ENCODE results near the gene PCNX4.
A peak's percentile ranks its signal among the peaks of the same experiment; 100 is the strongest.

Gene PCNX4

GRCh38 chr14:60184146-60184904, 92.6 kb downstream of the PCNX4 start:
- Histone ChIP-seq H2AK5ac (ENCODE audit: low read length) (no peak overlapping the region), H2BK5ac (ENCODE audit: low read length) (no peak overlapping the region), H3K18ac (ENCODE audit: low read length) (no peak overlapping the region), H3K79me2 (ENCODE audit: control insufficient read depth, insufficient read depth, low read length) (no peaks in the 10 kb centered on the region), H4K8ac (ENCODE audit: low read depth, low read length) (no peak overlapping the region), H3K4ac (ENCODE audit: low read depth, low read length) (no peak overlapping the region), H2BK120ac (ENCODE audit: low read depth, low read length) (no peak overlapping the region), H4K5ac (ENCODE audit: low read length) (no peak overlapping the region), H3K4me2 (ENCODE audit: low read length) (no peak overlapping the region), H3K27me3 (ENCODE audit: insufficient read depth, low read length, poor library complexity) (no peaks in the 10 kb centered on the region), H3K36me3 (ENCODE audit: control insufficient read depth, insufficient read depth, low read length) (no peaks in the 10 kb centered on the region), H3K9ac (ENCODE audit: low read length) (no peak overlapping the region), H3K56ac (ENCODE audit: low read length) (no peak overlapping the region), H3K27ac (ENCODE audit: low read depth, low read length) (no peak overlapping the region), H2BK15ac (replicated peaks; ENCODE audit: low read depth) (no peak overlapping the region), H3K4me3 (ENCODE audit: low read length) (no peak overlapping the region), H3K23ac (ENCODE audit: low read length) (no peak overlapping the region), H3K79me1 (ENCODE audit: low read length) (no peaks in the 10 kb centered on the region), H3K4me1 (ENCODE audit: control insufficient read depth, low read depth, low read length) (no peaks in the 10 kb centered on the region)
- DNase-seq = peak; percentile 58
- no CpG with 5 or more reads among the region's 5 CpGs for WGBS (ENCODE audit: extremely low coverage, insufficient coverage, low lambda C conversion rate)

- no peak overlapping the region for H4K8ac ChIP-seq (ENCODE audit: low read depth, low read length)
- H3K4me3 ChIP-seq (ENCODE audit: low read length) = no peak overlapping the region
- no peak for DNase-seq
- H2BK5ac ChIP-seq (ENCODE audit: low read length) = no peak overlapping the region
- H3K4me2 ChIP-seq (ENCODE audit: low read length) = no peak overlapping the region
- H3K79me2 ChIP-seq (ENCODE audit: control insufficient read depth, insufficient read depth, low read length) = no peaks in the 10 kb centered on the region
- no peaks in the 10 kb centered on the region for H3K27me3 ChIP-seq (ENCODE audit: insufficient read depth, low read length, poor library complexity)
- no peaks in the 10 kb centered on the region for H3K36me3 ChIP-seq (ENCODE audit: control insufficient read depth, insufficient read depth, low read length)
- no peak overlapping the region for H2BK15ac ChIP-seq (replicated peaks; ENCODE audit: low read depth)
- H3K56ac ChIP-seq (ENCODE audit: low read length) = no peak overlapping the region
- H3K4ac ChIP-seq (ENCODE audit: low read depth, low read length) = no peak overlapping the region
- H3K9ac ChIP-seq (ENCODE audit: low read length) = no peak overlapping the region
- H3K23ac ChIP-seq (ENCODE audit: low read length) = no peak overlapping the region
- no peaks in the 10 kb centered on the region for H3K79me1 ChIP-seq (ENCODE audit: low read length)
- H3K4me1 ChIP-seq (ENCODE audit: control insufficient read depth, low read depth, low read length) = no peaks in the 10 kb centered on the region
- no peak overlapping the region for H2AK5ac ChIP-seq (ENCODE audit: low read length)
- no peak overlapping the region for H3K18ac ChIP-seq (ENCODE audit: low read length)
- no CpG with 5 or more reads among the region's 5 CpGs for WGBS (ENCODE audit: extremely low coverage, insufficient coverage, low lambda C conversion rate)
- H2BK120ac ChIP-seq (ENCODE audit: low read depth, low read length) = no peak overlapping the region
- no peak overlapping the region for H3K27ac ChIP-seq (ENCODE audit: low read depth, low read length)
- no peak overlapping the region for H4K5ac ChIP-seq (ENCODE audit: low read length)
Observed at GRCh38 chr14:60184905-60185555, 93.3 kb downstream of the PCNX4 start.

GRCh38 chr14:60188115-60188514, 96.4 kb downstream of the PCNX4 start:
- no peak overlapping the region for H3K27ac ChIP-seq (ENCODE audit: low read depth, low read length)
- H3K4me2 ChIP-seq (ENCODE audit: low read length) = no peak overlapping the region
- H4K5ac ChIP-seq (ENCODE audit: low read length) = no peak overlapping the region
- no peak overlapping the region for H2BK120ac ChIP-seq (ENCODE audit: low read depth, low read length)
- DNase-seq = no peak
- no peak overlapping the region for H3K4ac ChIP-seq (ENCODE audit: low read depth, low read length)
- no peak overlapping the region for H2BK15ac ChIP-seq (replicated peaks; ENCODE audit: low read depth)
- no peaks in the 10 kb centered on the region for H3K79me1 ChIP-seq (ENCODE audit: low read length)
- no peak overlapping the region for H3K9ac ChIP-seq (ENCODE audit: low read length)
- H4K8ac ChIP-seq (ENCODE audit: low read depth, low read length) = no peak overlapping the region
- H2AK5ac ChIP-seq (ENCODE audit: low read length) = no peak overlapping the region
- no peak overlapping the region for H3K56ac ChIP-seq (ENCODE audit: low read length)
- H3K4me1 ChIP-seq (ENCODE audit: control insufficient read depth, low read depth, low read length) = no peaks in the 10 kb centered on the region
- no peak overlapping the region for H2BK5ac ChIP-seq (ENCODE audit: low read length)
- H3K36me3 ChIP-seq (ENCODE audit: control insufficient read depth, insufficient read depth, low read length) = no peaks in the 10 kb centered on the region
- no peak overlapping the region for H3K23ac ChIP-seq (ENCODE audit: low read length)
- no peak overlapping the region for H3K18ac ChIP-seq (ENCODE audit: low read length)
- WGBS (ENCODE audit: extremely low coverage, insufficient coverage, low lambda C conversion rate) = no CpG with 5 or more reads among the region's 3 CpGs
- no peaks in the 10 kb centered on the region for H3K27me3 ChIP-seq (ENCODE audit: insufficient read depth, low read length, poor library complexity)
- H3K4me3 ChIP-seq (ENCODE audit: low read length) = no peak overlapping the region
- no peaks in the 10 kb centered on the region for H3K79me2 ChIP-seq (ENCODE audit: control insufficient read depth, insufficient read depth, low read length)

- no peak overlapping the region for H2BK5ac ChIP-seq (ENCODE audit: low read length)
- H2BK15ac ChIP-seq (replicated peaks; ENCODE audit: low read depth) = no peak overlapping the region
- no peak for DNase-seq
- H3K18ac ChIP-seq (ENCODE audit: low read length) = no peak overlapping the region
- no peak overlapping the region for H3K56ac ChIP-seq (ENCODE audit: low read length)
- no peak overlapping the region for H3K9ac ChIP-seq (ENCODE audit: low read length)
- no peaks in the 10 kb centered on the region for H3K4me1 ChIP-seq (ENCODE audit: control insufficient read depth, low read depth, low read length)
- H3K4ac ChIP-seq (ENCODE audit: low read depth, low read length) = no peak overlapping the region
- H3K23ac ChIP-seq (ENCODE audit: low read length) = no peak overlapping the region
- no peak overlapping the region for H2BK120ac ChIP-seq (ENCODE audit: low read depth, low read length)
- no peak overlapping the region for H3K4me2 ChIP-seq (ENCODE audit: low read length)
- no peaks in the 10 kb centered on the region for H3K79me2 ChIP-seq (ENCODE audit: control insufficient read depth, insufficient read depth, low read length)
- H3K36me3 ChIP-seq (ENCODE audit: control insufficient read depth, insufficient read depth, low read length) = no peaks in the 10 kb centered on the region
- H4K8ac ChIP-seq (ENCODE audit: low read depth, low read length) = no peak overlapping the region
- H3K27ac ChIP-seq (ENCODE audit: low read depth, low read length) = no peak overlapping the region
- no peaks in the 10 kb centered on the region for H3K27me3 ChIP-seq (ENCODE audit: insufficient read depth, low read length, poor library complexity)
- H3K4me3 ChIP-seq (ENCODE audit: low read length) = no peak overlapping the region
- no CpG with 5 or more reads among the region's 1 CpG for WGBS (ENCODE audit: extremely low coverage, insufficient coverage, low lambda C conversion rate)
- H3K79me1 ChIP-seq (ENCODE audit: low read length) = no peaks in the 10 kb centered on the region
- H4K5ac ChIP-seq (ENCODE audit: low read length) = no peak overlapping the region
- no peak overlapping the region for H2AK5ac ChIP-seq (ENCODE audit: low read length)
Observed at GRCh38 chr14:60188696-60189095, 97.0 kb downstream of the PCNX4 start.

- Histone ChIP-seq H3K4me2 (ENCODE audit: low read length) (no peak overlapping the region), H4K8ac (ENCODE audit: low read depth, low read length) (no peak overlapping the region), H3K4me3 (ENCODE audit: low read length) (no peak overlapping the region), H2AK5ac (ENCODE audit: low read length) (no peak overlapping the region), H3K79me1 (ENCODE audit: low read length) (no peaks in the 10 kb centered on the region), H2BK120ac (ENCODE audit: low read depth, low read length) (no peak overlapping the region), H2BK5ac (ENCODE audit: low read length) (no peak overlapping the region), H3K9ac (ENCODE audit: low read length) (no peak overlapping the region), H2BK15ac (replicated peaks; ENCODE audit: low read depth) (no peak overlapping the region), H3K79me2 (ENCODE audit: control insufficient read depth, insufficient read depth, low read length) (no peaks in the 10 kb centered on the region), H4K5ac (ENCODE audit: low read length) (no peak overlapping the region), H3K23ac (ENCODE audit: low read length) (no peak overlapping the region), H3K18ac (ENCODE audit: low read length) (no peak overlapping the region), H3K27ac (ENCODE audit: low read depth, low read length) (no peak overlapping the region), H3K36me3 (ENCODE audit: control insufficient read depth, insufficient read depth, low read length) (no peaks in the 10 kb centered on the region), H3K27me3 (ENCODE audit: insufficient read depth, low read length, poor library complexity) (no peaks in the 10 kb centered on the region), H3K4me1 (ENCODE audit: control insufficient read depth, low read depth, low read length) (no peaks in the 10 kb centered on the region), H3K56ac (ENCODE audit: low read length) (no peak overlapping the region), H3K4ac (ENCODE audit: low read depth, low read length) (no peak overlapping the region)
- DNase-seq = no peak
- no CpG with 5 or more reads among the region's 4 CpGs for WGBS (ENCODE audit: extremely low coverage, insufficient coverage, low lambda C conversion rate)
Observed at GRCh38 chr14:60189923-60190840, 98.5 kb downstream of the PCNX4 start.

Measured in mesendoderm (in vitro differentiated cells).